HepG2 (cell line): ENCODE measurements around the gene SEMA4C. TPM values are rescaled to one million over a fixed set of nuclear protein-coding genes. Genes with fewer than 3 reads are reported as not detected.

Experiments used
- ASH2L ChIP-seq: fragments of 300-600, 200-600 bp; sonication (generic); IDR thresholded peaks from 2 replicates; pipeline ENCODE4 v1.7.0; 2017; ENCODE audit warnings: low read depth, mild to moderate bottlenecking, moderate library complexity, mixed read lengths, low read length; ENCODE audit not compliant: insufficient read length
- CCAR2 ChIP-seq: fragments of 200-400 bp; formaldehyde crosslinking; optimal IDR thresholded peaks from 2 replicates; pipeline ENCODE3; 2018; ENCODE audit warnings: low read depth, mild to moderate bottlenecking, low read length, moderate library complexity
- HNRNPH1 ChIP-seq: fragments of 200-400 bp; formaldehyde crosslinking; optimal IDR thresholded peaks from 2 replicates; pipeline ENCODE3; 2017; ENCODE audit warnings: mild to moderate bottlenecking, low read depth, low read length
- JUND ChIP-seq: sonication (generic); formaldehyde crosslinking; IDR thresholded peaks from 2 replicates; pipeline ENCODE4 v1.8.0; 2022; ENCODE audit warnings: mild to moderate bottlenecking, missing genetic modification reagents
- MEIS2 ChIP-seq: sonication (generic); formaldehyde crosslinking; IDR thresholded peaks from 2 replicates; pipeline ENCODE4 v1.9.0; 2021; ENCODE audit warnings: mild to moderate bottlenecking, missing genetic modification reagents
- NR2F2 ChIP-seq: IDR thresholded peaks from 2 replicates; pipeline ENCODE4 v1.6.1; 2012; ENCODE audit warnings: low read depth, inconsistent platforms, borderline replicate concordance
- RELA ChIP-seq: sonication (generic); formaldehyde crosslinking; IDR thresholded peaks from 2 replicates; pipeline ENCODE4 v1.4.0; 2020; ENCODE audit warnings: missing genetic modification reagents
- RFX5 ChIP-seq: IDR thresholded peaks from 2 replicates; pipeline ENCODE4 v1.6.1; 2011; ENCODE audit warnings: low read depth, low read length, improper control_type of control experiment
- RFXAP ChIP-seq: sonication (generic); formaldehyde crosslinking; IDR thresholded peaks from 2 replicates; pipeline ENCODE4 v1.4.0; 2020; ENCODE audit warnings: missing genetic modification reagents, borderline replicate concordance
- RNF2 ChIP-seq: fragments of 450-650 bp; conservative IDR thresholded peaks from 2 replicates; pipeline ENCODE4 v1.6.1; 2016; ENCODE audit warnings: low read depth
- SETDB1 ChIP-seq: sonication (generic); formaldehyde crosslinking; IDR thresholded peaks from 2 replicates; pipeline ENCODE4 v1.5.1; 2020; ENCODE audit warnings: missing genetic modification reagents, mild to moderate bottlenecking, borderline replicate concordance
- TGIF2 ChIP-seq: IDR thresholded peaks from 2 replicates; pipeline ENCODE4 v1.6.1; 2016; ENCODE audit warnings: control low read depth, missing compliant biosample characterization
- YEATS4 ChIP-seq: sonication (generic); formaldehyde crosslinking; IDR thresholded peaks from 2 replicates; pipeline ENCODE4 v1.4.0; 2020; ENCODE audit warnings: missing genetic modification reagents, borderline replicate concordance
- ZFP62 ChIP-seq: sonication (generic); formaldehyde crosslinking; IDR thresholded peaks from 2 replicates; pipeline ENCODE4 v1.4.0; 2020; ENCODE audit warnings: missing genetic modification reagents
- ZNF121 ChIP-seq: sonication (generic); formaldehyde crosslinking; IDR thresholded peaks from 2 replicates; pipeline ENCODE4 v1.5.0; 2020; ENCODE audit warnings: mild to moderate bottlenecking, missing genetic modification reagents
- ZNF230 ChIP-seq: sonication (generic); formaldehyde crosslinking; IDR thresholded peaks from 2 replicates; pipeline ENCODE4 v1.4.0; 2020; ENCODE audit warnings: mild to moderate bottlenecking, missing genetic modification reagents
- ZNF335 ChIP-seq: sonication (generic); formaldehyde crosslinking; IDR thresholded peaks from 2 replicates; pipeline ENCODE4 v1.4.0; 2020; ENCODE audit warnings: missing genetic modification reagents
- ZNF496 ChIP-seq: sonication (generic); formaldehyde crosslinking; IDR thresholded peaks from 2 replicates; pipeline ENCODE4 v1.8.1; 2023; ENCODE audit warnings: mild to moderate bottlenecking, moderate library complexity, missing genetic modification reagents; ENCODE audit not compliant: insufficient replicate concordance
- ZNF768 ChIP-seq: sonication (generic); formaldehyde crosslinking; IDR thresholded peaks from 2 replicates; pipeline ENCODE4 v1.4.0; 2020; ENCODE audit warnings: missing genetic modification reagents
- ZSCAN9 ChIP-seq: IDR thresholded peaks from 2 replicates; pipeline ENCODE4 v1.6.1; 2016; ENCODE audit warnings: borderline replicate concordance
- polyA plus RNA-seq, 8 experiments: library from polyadenylated mRNA; depleted of rRNA in 3 of 8; stranded (reverse) in 7 of 8; unstranded in 1 of 8; fragments of >200 nt; fragmentation: Illumina TruSeq in 4 of 8; extraction: Trizol in 4 of 8; gene quantifications; 2 replicates each; pipeline versions ENCODE4 v1.2.1 to v1.2.3, GENCODE V29; 2011 to 2016; ENCODE audit warnings: low read depth in 4 of 8, missing spikeins in 1 of 8, mixed read lengths in 1 of 8; ENCODE audit not compliant: insufficient read depth in 1 of 8
- total RNA-seq, 5 experiments: library from RNA; depleted of rRNA; stranded (reverse); fragments of >200 nt; fragmentation: Illumina TruSeq; extraction: Trizol; gene quantifications; 2 replicates each; pipeline ENCODE4 v1.2.3, GENCODE V29; 2016; ENCODE audit warnings: low read depth in 1 of 5
- TF ChIP-seq, protein P1 (sequence below): sonication (generic); formaldehyde crosslinking; IDR thresholded peaks from 2 replicates; pipeline ENCODE4 v1.4.0; 2020; ENCODE audit warnings: missing genetic modification reagents, borderline replicate concordance
- TF ChIP-seq, protein P2 (sequence below): sonication (generic); formaldehyde crosslinking; IDR thresholded peaks from 2 replicates; pipeline ENCODE4 v1.4.0; 2020; ENCODE audit warnings: missing genetic modification reagents, borderline replicate concordance
- TF ChIP-seq, protein P3 (sequence below): sonication (generic); formaldehyde crosslinking; IDR thresholded peaks from 2 replicates; pipeline ENCODE4 v1.5.0; 2020; ENCODE audit warnings: mild to moderate bottlenecking, low read depth, missing genetic modification reagents, borderline replicate concordance

The SEMA4C gene
- total and polyA plus RNA-seq, 2 of the 13 experiments (the other 11 are each of a cell fraction or from before 2014, with no cell fraction given) = 25.9 to 46.6 TPM

DNA sequence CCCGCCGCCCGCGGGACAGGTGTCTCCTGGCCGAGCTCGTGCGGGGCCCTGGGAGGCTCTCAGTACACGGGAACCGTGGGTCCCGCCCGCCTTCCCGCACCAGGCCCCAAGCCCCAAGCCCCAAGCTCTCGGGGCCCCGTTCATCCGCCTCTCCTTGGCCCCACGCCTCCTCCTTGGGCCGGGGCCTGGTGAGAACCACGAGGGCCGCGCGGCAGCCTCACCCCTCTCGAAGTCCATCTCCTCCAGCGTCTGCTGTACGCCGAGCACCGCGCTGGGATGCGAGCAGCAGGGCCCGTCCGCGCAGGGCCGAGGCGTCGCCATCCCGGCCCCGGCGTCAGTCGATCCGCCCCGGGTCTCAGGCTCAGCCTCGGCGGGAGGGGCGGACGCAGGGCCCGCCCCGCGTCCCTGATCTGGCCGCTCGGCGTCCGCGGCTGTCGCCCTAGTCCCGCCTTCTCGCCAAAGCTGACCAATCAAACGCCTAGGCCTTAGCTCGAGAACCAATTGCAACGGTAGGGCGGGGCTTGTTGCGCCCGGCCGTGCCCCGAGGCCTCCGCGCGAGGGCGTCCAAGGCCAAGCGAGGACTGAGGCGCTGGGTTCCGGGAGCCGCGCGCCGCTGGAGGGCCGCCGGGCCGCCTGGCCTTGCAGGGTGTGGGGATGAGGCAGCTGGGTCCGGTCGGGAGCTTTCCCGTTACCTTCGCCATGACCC is 12.1 kb downstream of the SEMA4C start, which contains the start of gene ANKRD39 (continued):
- TF ChIP-seq SETDB1 (no peak), ZNF335 (CRISPR knock-in tag) (no peak; the same call in 1 of the 2 replicates), MEIS2 (CRISPR knock-in tag) (peak; percentile 89), ZNF496 (CRISPR knock-in tag) (no peak), NR2F2 (no peak; the same call in 1 of the 2 replicates), JUND (CRISPR knock-in tag) (peak; percentile 48; the same call in 1 of the 2 replicates), YEATS4 (CRISPR knock-in tag) (peak; percentile 86), ASH2L (peak; percentile 73), RFXAP (CRISPR knock-in tag) (peak; percentile 83; the same call in 1 of the 2 replicates), ZFP62 (CRISPR knock-in tag) (no peak), CCAR2 (no peak), ZNF230 (CRISPR knock-in tag) (peak; percentile 97), HNRNPH1 (no peak), ZSCAN9 (CRISPR knock-in tag) (peak; percentile 71; the same call in 1 of the 2 replicates), RFX5 (peak; percentile 58; the same call in 1 of the 2 replicates), ZNF121 (CRISPR knock-in tag) (peak; percentile 70), RNF2 (peak; percentile 91; the same call in 1 of the 2 replicates), TGIF2 (no peak), ZNF768 (CRISPR knock-in tag) (peak; percentile 71), RELA (peak; percentile 91)
- TF ChIP-seq, protein P1, sequence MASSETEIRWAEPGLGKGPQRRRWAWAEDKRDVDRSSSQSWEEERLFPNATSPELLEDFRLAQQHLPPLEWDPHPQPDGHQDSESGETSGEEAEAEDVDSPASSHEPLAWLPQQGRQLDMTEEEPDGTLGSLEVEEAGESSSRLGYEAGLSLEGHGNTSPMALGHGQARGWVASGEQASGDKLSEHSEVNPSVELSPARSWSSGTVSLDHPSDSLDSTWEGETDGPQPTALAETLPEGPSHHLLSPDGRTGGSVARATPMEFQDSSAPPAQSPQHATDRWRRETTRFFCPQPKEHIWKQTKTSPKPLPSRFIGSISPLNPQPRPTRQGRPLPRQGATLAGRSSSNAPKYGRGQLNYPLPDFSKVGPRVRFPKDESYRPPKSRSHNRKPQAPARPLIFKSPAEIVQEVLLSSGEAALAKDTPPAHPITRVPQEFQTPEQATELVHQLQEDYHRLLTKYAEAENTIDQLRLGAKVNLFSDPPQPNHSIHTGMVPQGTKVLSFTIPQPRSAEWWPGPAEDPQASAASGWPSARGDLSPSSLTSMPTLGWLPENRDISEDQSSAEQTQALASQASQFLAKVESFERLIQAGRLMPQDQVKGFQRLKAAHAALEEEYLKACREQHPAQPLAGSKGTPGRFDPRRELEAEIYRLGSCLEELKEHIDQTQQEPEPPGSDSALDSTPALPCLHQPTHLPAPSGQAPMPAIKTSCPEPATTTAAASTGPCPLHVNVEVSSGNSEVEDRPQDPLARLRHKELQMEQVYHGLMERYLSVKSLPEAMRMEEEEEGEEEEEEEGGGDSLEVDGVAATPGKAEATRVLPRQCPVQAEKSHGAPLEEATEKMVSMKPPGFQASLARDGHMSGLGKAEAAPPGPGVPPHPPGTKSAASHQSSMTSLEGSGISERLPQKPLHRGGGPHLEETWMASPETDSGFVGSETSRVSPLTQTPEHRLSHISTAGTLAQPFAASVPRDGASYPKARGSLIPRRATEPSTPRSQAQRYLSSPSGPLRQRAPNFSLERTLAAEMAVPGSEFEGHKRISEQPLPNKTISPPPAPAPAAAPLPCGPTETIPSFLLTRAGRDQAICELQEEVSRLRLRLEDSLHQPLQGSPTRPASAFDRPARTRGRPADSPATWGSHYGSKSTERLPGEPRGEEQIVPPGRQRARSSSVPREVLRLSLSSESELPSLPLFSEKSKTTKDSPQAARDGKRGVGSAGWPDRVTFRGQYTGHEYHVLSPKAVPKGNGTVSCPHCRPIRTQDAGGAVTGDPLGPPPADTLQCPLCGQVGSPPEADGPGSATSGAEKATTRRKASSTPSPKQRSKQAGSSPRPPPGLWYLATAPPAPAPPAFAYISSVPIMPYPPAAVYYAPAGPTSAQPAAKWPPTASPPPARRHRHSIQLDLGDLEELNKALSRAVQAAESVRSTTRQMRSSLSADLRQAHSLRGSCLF (CRISPR knock-in tag) = no peak
- TF ChIP-seq, protein P2, sequence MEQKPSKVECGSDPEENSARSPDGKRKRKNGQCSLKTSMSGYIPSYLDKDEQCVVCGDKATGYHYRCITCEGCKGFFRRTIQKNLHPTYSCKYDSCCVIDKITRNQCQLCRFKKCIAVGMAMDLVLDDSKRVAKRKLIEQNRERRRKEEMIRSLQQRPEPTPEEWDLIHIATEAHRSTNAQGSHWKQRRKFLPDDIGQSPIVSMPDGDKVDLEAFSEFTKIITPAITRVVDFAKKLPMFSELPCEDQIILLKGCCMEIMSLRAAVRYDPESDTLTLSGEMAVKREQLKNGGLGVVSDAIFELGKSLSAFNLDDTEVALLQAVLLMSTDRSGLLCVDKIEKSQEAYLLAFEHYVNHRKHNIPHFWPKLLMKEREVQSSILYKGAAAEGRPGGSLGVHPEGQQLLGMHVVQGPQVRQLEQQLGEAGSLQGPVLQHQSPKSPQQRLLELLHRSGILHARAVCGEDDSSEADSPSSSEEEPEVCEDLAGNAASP = peak; percentile 76
- TF ChIP-seq, protein P3, sequence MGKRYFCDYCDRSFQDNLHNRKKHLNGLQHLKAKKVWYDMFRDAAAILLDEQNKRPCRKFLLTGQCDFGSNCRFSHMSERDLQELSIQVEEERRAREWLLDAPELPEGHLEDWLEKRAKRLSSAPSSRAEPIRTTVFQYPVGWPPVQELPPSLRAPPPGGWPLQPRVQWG (CRISPR knock-in tag) = no peak
